Measurements from ENCODE around the gene THSD4. TPM values are rescaled to one million over a fixed set of nuclear protein-coding genes. Genes with fewer than 3 reads are reported as not detected.

THSD4 gene
- total RNA-seq, 1 experiment from 2014 or later = 21.7 TPM

- no peak for DNase-seq (ENCODE audit: extremely low read depth, low read depth)
These were observed 100.0 kb downstream of the THSD4 start for GRCh38 chr15:71215126-71215894.

GRCh38 chr15:71218272-71218805 is 103.1 kb downstream of the THSD4 start:
- peak; percentile 7 for DNase-seq (ENCODE audit: extremely low read depth, low read depth)

- DNase-seq (ENCODE audit: extremely low read depth, low read depth) = no peak
These were observed 103.8 kb downstream of the THSD4 start for GRCh38 chr15:71219101-71219500.

- no peak for DNase-seq (ENCODE audit: extremely low read depth, low read depth)
These were observed 104.4 kb downstream of the THSD4 start for GRCh38 chr15:71219645-71220044.

- no peak for DNase-seq (ENCODE audit: extremely low read depth, low read depth)
These were observed 105.6 kb downstream of the THSD4 start for GRCh38 chr15:71220828-71221227.

- no peak for DNase-seq (ENCODE audit: extremely low read depth, low read depth)
These were observed 106.1 kb downstream of the THSD4 start for GRCh38 chr15:71221417-71221816.

GRCh38 chr15:71223516-71223915 is 108.2 kb downstream of the THSD4 start:
- no peak for DNase-seq (ENCODE audit: extremely low read depth, low read depth)

- DNase-seq (ENCODE audit: extremely low read depth, low read depth) = no peak
These were observed 108.8 kb downstream of the THSD4 start for GRCh38 chr15:71224024-71224423.

- no peak for DNase-seq (ENCODE audit: extremely low read depth, low read depth)
These were observed 110.6 kb downstream of the THSD4 start for GRCh38 chr15:71225851-71226250.

GRCh38 chr15:71226536-71227455 is 111.5 kb downstream of the THSD4 start:
- DNase-seq (ENCODE audit: extremely low read depth, low read depth) = no peak

GRCh38 chr15:71228403-71228802 is 113.1 kb downstream of the THSD4 start:
- DNase-seq (ENCODE audit: extremely low read depth, low read depth) = no peak

GRCh38 chr15:71230303-71230702 is 115.0 kb downstream of the THSD4 start:
- DNase-seq (ENCODE audit: extremely low read depth, low read depth) = no peak

- DNase-seq (ENCODE audit: extremely low read depth, low read depth) = no peak
These were observed 116.5 kb downstream of the THSD4 start for GRCh38 chr15:71231758-71232157.

GRCh38 chr15:71232411-71232810 is 117.1 kb downstream of the THSD4 start:
- no peak for DNase-seq (ENCODE audit: extremely low read depth, low read depth)

- DNase-seq (ENCODE audit: extremely low read depth, low read depth) = peak; percentile 81
These were observed 122.4 kb downstream of the THSD4 start for GRCh38 chr15:71237456-71238188.

GRCh38 chr15:71238926-71239325 is 123.7 kb downstream of the THSD4 start:
- no peak for DNase-seq (ENCODE audit: extremely low read depth, low read depth)

GRCh38 chr15:71239592-71240364 is 124.5 kb downstream of the THSD4 start:
- no peak for DNase-seq (ENCODE audit: extremely low read depth, low read depth)

GRCh38 chr15:71242292-71242691 is 127.0 kb downstream of the THSD4 start:
- DNase-seq (ENCODE audit: extremely low read depth, low read depth) = peak; percentile 14

GRCh38 chr15:71244250-71244649 is 129.0 kb downstream of the THSD4 start:
- DNase-seq (ENCODE audit: extremely low read depth, low read depth) = no peak

- DNase-seq (ENCODE audit: extremely low read depth, low read depth) = no peak
These were observed 130.3 kb downstream of the THSD4 start for GRCh38 chr15:71245588-71245987.

All from NCI-H460 (cell line).